ENCODE data around the gene CARD11. TPM values are rescaled to one million over a fixed set of nuclear protein-coding genes. Genes with fewer than 3 reads are reported as not detected.

The CARD11 gene
- total RNA-seq = 1.1 and 1.4 TPM in 2 replicates

- no peak for DNase-seq
Measured at GRCh38 chr7:3043544-3044371, at the start of gene CARD11. Gene CARD11 (minus strand): TSS chr7:3043867. CDS start chr7:2958506, 85,361 bp downstream.

- DNase-seq = no peak
Measured at GRCh38 chr7:3092468-3092867, 48.8 kb upstream of the CARD11 start.

- DNase-seq = no peak
Measured at GRCh38 chr7:3091631-3092030, 48.0 kb upstream of the CARD11 start.

DNA sequence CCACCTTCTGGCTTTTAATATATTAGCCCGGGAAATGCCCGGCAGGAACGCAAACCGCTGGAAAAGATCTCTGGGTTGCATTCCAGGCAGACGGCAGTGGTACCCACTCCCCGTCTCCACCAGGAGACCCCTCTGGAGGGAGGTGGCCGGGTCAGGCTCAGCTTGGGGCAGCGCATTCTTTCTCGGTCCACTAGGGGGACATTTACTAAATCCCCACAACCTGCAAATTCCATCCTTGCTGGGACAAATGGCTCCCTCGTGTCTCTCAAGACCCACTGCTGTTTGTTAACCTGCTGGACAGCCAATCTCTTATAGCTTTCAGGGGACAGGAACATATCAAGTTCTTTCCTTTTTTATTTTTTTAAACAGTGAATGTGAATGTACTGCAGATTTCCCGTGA, 45.8 kb upstream of the CARD11 start:
- peak; percentile 24 for DNase-seq

GRCh38 chr7:3087243-3087755, 43.6 kb upstream of the CARD11 start:
- no peak for DNase-seq

DNA sequence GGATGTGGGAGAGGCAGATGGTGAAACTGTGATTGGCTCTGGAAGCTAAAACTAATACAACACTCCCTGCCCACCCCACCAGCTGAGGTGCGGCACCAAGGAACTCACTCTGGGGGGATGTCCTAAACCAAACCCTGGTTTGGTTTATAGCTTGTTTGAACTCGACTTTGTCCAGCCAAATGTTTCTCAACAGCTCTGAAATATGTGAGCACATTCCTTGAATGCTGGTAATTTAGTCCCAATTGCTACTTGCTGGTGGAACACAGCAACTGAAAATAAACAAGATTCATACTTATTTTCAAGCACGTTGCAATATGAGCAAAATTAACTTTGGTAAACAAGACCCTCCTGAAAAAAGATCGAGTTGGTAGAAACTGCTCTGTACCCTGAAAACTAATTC, 39.7 kb upstream of the CARD11 start:
- no peak for DNase-seq

- no peak for DNase-seq
Measured at GRCh38 chr7:3082831-3083230, 39.2 kb upstream of the CARD11 start.

DNA sequence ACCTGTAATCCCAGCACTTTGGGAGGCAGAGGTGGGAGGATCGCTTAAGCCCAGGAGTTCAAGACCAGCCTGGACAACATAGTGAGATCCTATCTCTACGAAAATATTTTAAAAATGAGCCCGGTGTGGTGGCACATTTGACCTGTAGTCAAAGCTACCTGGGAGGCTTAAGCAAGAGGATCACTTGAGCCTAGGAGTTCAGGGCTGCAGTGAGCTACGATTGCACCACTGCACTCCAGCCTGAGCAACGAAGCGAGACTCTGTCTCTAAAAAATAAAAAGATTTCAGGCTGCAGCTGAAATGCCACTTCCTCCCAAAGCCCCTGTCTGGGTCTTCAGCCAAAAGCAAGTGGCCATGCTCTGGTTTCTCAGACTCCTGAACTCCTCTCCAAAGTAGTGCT, 38.7 kb upstream of the CARD11 start:
- no peak for DNase-seq

- no peak for DNase-seq
Measured at GRCh38 chr7:3080106-3080505, 36.4 kb upstream of the CARD11 start.

DNA sequence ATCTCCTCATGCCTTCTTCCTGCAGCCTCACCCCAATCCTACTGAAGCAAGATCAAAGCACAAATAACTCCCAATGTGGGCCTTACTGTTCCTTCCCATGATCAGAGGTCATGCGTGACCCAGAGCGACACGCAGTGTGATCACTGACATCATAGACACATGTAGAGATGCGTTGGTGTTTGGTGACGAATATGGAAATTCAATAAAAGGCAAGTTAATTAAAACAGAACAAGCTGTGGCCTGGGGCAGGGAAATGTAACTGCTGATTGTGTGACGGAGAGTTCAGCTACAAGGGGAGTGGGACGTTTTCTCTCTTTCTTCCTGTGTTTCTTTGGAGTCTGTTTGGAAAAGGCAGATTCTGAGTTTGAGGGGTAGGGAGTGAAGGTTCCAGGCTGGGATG, 34.8 kb upstream of the CARD11 start:
- DNase-seq = no peak

DNA sequence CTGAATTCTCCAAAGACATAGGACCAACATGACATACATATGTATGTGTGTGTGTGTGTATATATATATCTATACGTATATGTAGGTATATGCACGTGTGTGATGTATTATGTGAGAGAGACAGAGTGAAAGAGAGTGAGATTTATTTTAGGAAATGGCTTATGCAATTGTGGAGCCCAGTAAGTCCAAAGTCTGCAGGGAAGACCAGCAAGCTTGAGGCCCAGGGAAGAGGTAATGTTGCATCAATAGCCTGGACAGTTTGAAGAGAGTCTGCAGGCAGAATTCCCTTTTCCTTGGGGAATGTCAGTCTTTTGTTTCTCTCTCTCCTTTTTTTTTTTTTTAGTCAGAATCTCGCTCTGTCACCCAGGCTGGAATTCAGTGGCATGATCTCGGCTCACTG, 33.0 kb upstream of the CARD11 start:
- no peak for DNase-seq

- DNase-seq = no peak
Measured at GRCh38 chr7:3076163-3076562, 32.5 kb upstream of the CARD11 start.

GRCh38 chr7:3075441-3075840, 31.8 kb upstream of the CARD11 start:
- no peak for DNase-seq

DNA sequence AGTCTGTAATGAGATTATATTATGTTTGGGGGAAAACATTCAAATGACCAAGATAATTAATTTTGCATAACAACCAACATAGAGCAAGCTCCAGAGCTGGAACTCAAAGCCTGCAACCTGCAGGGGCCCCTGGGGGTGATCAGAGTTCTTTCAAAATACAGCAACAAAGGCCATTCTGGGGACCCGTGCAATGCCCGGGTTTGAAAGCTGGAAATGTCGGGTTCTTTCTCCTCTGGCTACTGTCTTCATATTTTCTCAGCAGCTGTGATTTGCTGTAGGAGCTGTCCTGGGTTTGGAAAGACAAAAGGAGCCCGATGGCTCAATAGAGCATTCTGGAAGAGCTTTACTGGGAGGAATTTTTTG, 30.8 kb upstream of the CARD11 start:
- no peak for DNase-seq

GRCh38 chr7:3073763-3074458, 30.2 kb upstream of the CARD11 start:
- no peak for DNase-seq

- DNase-seq = no peak
Measured at GRCh38 chr7:3070908-3071307, 27.2 kb upstream of the CARD11 start.

GRCh38 chr7:3069771-3070449, 26.2 kb upstream of the CARD11 start:
- no peak for DNase-seq

- DNase-seq = no peak
Measured at GRCh38 chr7:3068530-3068929, 24.9 kb upstream of the CARD11 start.

DNA sequence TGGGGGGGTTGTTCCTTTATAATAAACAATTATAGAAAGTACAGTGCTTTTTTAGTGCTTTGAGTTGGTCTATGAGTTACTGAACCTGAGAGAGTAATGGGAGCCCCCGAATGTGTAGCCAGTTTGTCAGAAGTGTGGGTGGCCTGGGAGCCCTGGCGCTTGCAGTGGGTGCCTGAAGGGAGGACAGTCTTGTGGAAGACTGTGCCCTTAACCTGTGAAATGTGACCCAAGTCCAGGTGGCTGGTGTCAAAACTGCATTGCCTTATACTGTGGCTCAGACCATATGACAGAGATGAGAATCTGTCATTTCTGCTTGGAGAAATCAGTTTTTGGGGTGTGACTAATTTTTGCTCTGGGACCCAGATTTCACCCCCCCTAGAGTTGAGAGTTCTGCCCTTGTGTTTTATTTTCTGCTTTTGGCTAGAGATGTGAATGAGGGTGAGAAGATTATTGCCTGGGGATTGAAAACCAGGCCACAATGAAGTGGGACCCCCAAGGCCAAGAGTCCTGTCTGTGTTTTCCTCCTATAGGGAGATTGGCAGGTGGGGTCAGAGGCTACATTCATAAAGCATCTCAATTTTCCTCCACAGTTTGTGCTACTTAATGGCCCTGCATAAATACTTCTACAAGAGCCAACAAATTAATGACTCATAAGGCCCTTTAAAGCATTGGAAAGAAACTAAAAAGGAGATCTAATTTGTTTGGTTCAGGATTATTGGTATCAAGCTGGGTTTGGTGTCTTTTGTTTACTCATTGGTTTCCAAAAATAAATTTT, 24.1 kb upstream of the CARD11 start:
- no peak for DNase-seq

- DNase-seq = no peak
Measured at GRCh38 chr7:3067193-3067592, 23.5 kb upstream of the CARD11 start.

GRCh38 chr7:3066506-3066905, 22.8 kb upstream of the CARD11 start:
- no peak for DNase-seq

DNA sequence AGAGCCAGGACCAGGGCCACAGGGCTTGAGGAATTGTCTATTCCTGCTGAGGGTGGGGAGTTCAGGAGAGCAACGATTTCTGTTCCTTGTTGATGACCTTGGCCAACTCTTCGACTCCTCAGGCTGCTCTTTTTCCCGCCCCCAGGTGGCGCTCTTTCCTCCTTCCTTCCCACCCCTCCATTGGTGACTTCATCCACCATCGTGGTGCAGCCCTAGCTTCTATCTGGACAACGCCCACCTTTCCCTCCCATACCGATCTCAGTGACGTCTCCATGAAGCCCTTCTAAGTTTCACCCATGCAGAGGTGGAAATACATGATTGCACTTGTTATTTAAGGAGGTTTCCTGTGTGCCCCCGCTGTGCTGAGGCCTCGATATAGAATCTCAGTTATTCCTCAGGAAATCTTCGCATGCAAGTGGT, 22.1 kb upstream of the CARD11 start:
- DNase-seq = peak; percentile 25

DNA sequence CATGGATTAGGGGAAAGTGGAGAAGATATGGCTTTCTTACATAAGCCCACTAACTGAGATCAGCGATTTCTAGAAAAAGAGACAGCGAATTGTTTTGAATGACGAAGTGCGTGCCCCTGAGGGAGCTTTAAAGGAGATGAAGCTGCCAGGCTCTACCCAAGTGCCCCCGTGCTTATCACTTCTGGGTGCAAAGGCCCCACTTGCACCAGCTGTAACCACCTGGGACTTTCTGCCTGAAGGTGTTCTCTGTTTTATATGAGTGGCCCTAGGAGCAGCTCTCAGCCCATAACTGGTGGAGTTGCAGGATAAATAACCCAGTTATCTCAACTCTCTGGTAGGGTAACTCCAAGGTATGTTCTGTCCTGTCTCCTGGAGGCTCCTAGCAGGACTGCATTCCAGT, 20.4 kb upstream of the CARD11 start:
- DNase-seq = no peak
